ENCODE measurements around the gene MYO10. TPM values are rescaled to one million over a fixed set of nuclear protein-coding genes. Genes with fewer than 3 reads are reported as not detected.
A peak's percentile ranks its signal among the peaks of the same experiment; 100 is the strongest.
"Not testable (repeated sequence)": the region's sequence is repeated elsewhere in the genome, so short reads cannot be mapped to it uniquely, and the experiment has no call there.

Gene MYO10
- total RNA-seq, 4 donors from 2014 or later: 51.6 to 190 (median 72.9) TPM

GRCh38 chr5:16723821-16724220 is 212.3 kb downstream of the MYO10 start:
- no peak for TF ChIP-seq CTCF (IDR thresholded peaks at IDR 0.05)
- TF ChIP-seq POLR2A (IDR thresholded peaks at IDR 0.05): no peak
- no peak for TF ChIP-seq POLR2AphosphoS5 (IDR thresholded peaks at IDR 0.05)
- TF ChIP-seq EP300 (IDR thresholded peaks at IDR 0.05; ENCODE audit: low read depth): no peak
- WGBS, 2 donors (ENCODE audit: low coverage in 1 of 2): 75 to 82% methylated on average over 6 of the region's 6 CpGs

DNA sequence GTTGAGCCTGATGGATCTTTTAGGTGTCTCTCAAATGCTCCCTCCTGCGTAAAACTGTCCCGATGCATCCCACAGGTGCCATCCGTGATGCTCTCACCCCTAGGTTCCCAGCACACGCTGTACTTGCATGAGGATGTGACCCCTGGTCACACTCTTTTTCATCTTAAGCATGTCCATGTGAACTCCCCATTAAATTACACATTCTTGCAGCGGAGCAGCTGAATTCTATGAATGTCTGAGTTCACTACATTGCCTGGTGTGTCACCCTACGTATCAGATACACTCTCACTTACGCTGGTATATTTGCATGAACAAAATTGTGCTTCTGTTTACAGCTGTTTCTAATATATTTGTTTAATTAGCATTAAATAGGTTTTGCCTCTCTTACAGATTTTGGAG is 214.0 kb downstream of the MYO10 start:
- no peaks in the 10 kb centered on the region for H3K36me3 ChIP-seq
- peak overlapping the region; percentile 64 to 82 (median 73) for H3K27ac ChIP-seq
- no peaks in the 10 kb centered on the region for H3K27me3 ChIP-seq
- no peak for DNase-seq
- in situ Hi-C loops (cut with MboI; ENCODE audit: low pct_ligation_motif_present in 1 of 4, low pct_unique_long_range_greater_than_20kb in 1 of 4, low sequenced_read_pairs in 3 of 4) (no loop called here), intact Hi-C loops (cut with DNase I; ENCODE audit: low total_unique reads) (no loop called here)
- no peak overlapping the region for H3K4me3 ChIP-seq
- H3K9me3 ChIP-seq: no peaks in the 10 kb centered on the region
- TF ChIP-seq EP300 (IDR thresholded peaks at IDR 0.05; ENCODE audit: low read depth): no peak
- TF ChIP-seq POLR2AphosphoS5 (IDR thresholded peaks at IDR 0.05): no peak
- H3K4me1 ChIP-seq: peaks cover 0 to 25% (median 12%) of the 10 kb centered on the region in 4 donors
- WGBS, 2 donors (ENCODE audit: low coverage in 1 of 2): 71 to 76% methylated on average over 7 of the region's 7 CpGs

More at GRCh38 chr5:16723821-16724220, 212.3 kb downstream of the MYO10 start:
- intact Hi-C loops (cut with DNase I; ENCODE audit: low total_unique reads) (no loop called here), in situ Hi-C loops (cut with MboI; ENCODE audit: low pct_ligation_motif_present in 1 of 4, low pct_unique_long_range_greater_than_20kb in 1 of 4, low sequenced_read_pairs in 3 of 4) (no loop called here)
- peaks cover 0 to 40% (median 22%) of the 10 kb centered on the region in 4 donors for H3K4me1 ChIP-seq
- H3K27ac ChIP-seq: no peak overlapping the region
- H3K27me3 ChIP-seq: no peaks in the 10 kb centered on the region
- H3K4me3 ChIP-seq: no peak overlapping the region
- no peaks in the 10 kb centered on the region for H3K36me3 ChIP-seq
- DNase-seq: no peak
- no peaks in the 10 kb centered on the region for H3K9me3 ChIP-seq

GRCh38 chr5:16721151-16722096 is 214.7 kb downstream of the MYO10 start:
- 35 to 48% methylated on average over 9 to 11 of the region's 11 CpGs for WGBS, 2 donors (ENCODE audit: low coverage in 1 of 2)
- Histone ChIP-seq H3K27me3 (no peaks in the 10 kb centered on the region), H3K27ac (peak overlapping the region; percentile 64 to 82 (median 73)), H3K4me3 (no peak overlapping the region), H3K9me3 (no peaks in the 10 kb centered on the region), H3K4me1 (peaks cover 0 to 23% (median 9%) of the 10 kb centered on the region in 4 donors), H3K36me3 (no peaks in the 10 kb centered on the region)
- in situ Hi-C loops (cut with MboI; ENCODE audit: low pct_ligation_motif_present in 1 of 4, low pct_unique_long_range_greater_than_20kb in 1 of 4, low sequenced_read_pairs in 3 of 4) (no loop called here), intact Hi-C loops (cut with DNase I; ENCODE audit: low total_unique reads) (no loop called here)
- no peak for TF ChIP-seq EP300 (IDR thresholded peaks at IDR 0.05; ENCODE audit: low read depth)
- TF ChIP-seq POLR2AphosphoS5 (IDR thresholded peaks at IDR 0.05): peak in 1 of 3 donors; percentile 63
- DNase-seq: no peak

GRCh38 chr5:16718036-16718435 is 218.1 kb downstream of the MYO10 start:
- H3K27ac ChIP-seq; intact Hi-C loops (cut with DNase I; ENCODE audit: low total_unique reads); H3K4me3 ChIP-seq; H3K36me3 ChIP-seq; in situ Hi-C loops (cut with MboI; ENCODE audit: low pct_ligation_motif_present in 1 of 4, low pct_unique_long_range_greater_than_20kb in 1 of 4, low sequenced_read_pairs in 3 of 4); H3K9me3 ChIP-seq; DNase-seq; H3K27me3 ChIP-seq: not testable (repeated sequence)
- WGBS, 2 donors (ENCODE audit: low coverage in 1 of 2): 94 to 96% methylated on average over 4 to 11 of the region's 23 CpGs
- peaks cover 0 to 26% (median 13%) of the 10 kb centered on the region in 4 donors for H3K4me1 ChIP-seq

- peak; percentile 37 for DNase-seq
- no peak for TF ChIP-seq CTCF (IDR thresholded peaks at IDR 0.05)
- TF ChIP-seq EP300 (IDR thresholded peaks at IDR 0.05; ENCODE audit: low read depth): no peak
- TF ChIP-seq POLR2AphosphoS5 (IDR thresholded peaks at IDR 0.05): no peak
- TF ChIP-seq POLR2A (IDR thresholded peaks at IDR 0.05): no peak
Observed at GRCh38 chr5:16713386-16713928, 222.6 kb downstream of the MYO10 start.

More at GRCh38 chr5:16713386-16713928, 222.6 kb downstream of the MYO10 start:
- peak overlapping the region in 2 of 4 donors; percentile 5 to 29 for H3K27ac ChIP-seq
- H3K4me3 ChIP-seq: no peak overlapping the region
- H3K9me3 ChIP-seq: no peaks in the 10 kb centered on the region
- H3K36me3 ChIP-seq: peaks cover 0 to 10% (median 0%) of the 10 kb centered on the region in 4 donors
- intact Hi-C loops (cut with DNase I; ENCODE audit: low total_unique reads): no loop called here
- H3K27me3 ChIP-seq: no peaks in the 10 kb centered on the region
- 26 to 60% methylated on average over 3 to 14 of the region's 14 CpGs for WGBS, 2 donors (ENCODE audit: low coverage in 1 of 2)
- H3K4me1 ChIP-seq: peaks cover 0 to 13% (median 6%) of the 10 kb centered on the region in 4 donors
- in situ Hi-C loops (cut with MboI; ENCODE audit: low pct_ligation_motif_present in 1 of 4, low pct_unique_long_range_greater_than_20kb in 1 of 4, low sequenced_read_pairs in 3 of 4): no loop called here
